ENCODE results near the gene PPP1R9B. TPM values are rescaled to one million over a fixed set of nuclear protein-coding genes. Genes with fewer than 3 reads are reported as not detected.

The PPP1R9B gene, protein sequence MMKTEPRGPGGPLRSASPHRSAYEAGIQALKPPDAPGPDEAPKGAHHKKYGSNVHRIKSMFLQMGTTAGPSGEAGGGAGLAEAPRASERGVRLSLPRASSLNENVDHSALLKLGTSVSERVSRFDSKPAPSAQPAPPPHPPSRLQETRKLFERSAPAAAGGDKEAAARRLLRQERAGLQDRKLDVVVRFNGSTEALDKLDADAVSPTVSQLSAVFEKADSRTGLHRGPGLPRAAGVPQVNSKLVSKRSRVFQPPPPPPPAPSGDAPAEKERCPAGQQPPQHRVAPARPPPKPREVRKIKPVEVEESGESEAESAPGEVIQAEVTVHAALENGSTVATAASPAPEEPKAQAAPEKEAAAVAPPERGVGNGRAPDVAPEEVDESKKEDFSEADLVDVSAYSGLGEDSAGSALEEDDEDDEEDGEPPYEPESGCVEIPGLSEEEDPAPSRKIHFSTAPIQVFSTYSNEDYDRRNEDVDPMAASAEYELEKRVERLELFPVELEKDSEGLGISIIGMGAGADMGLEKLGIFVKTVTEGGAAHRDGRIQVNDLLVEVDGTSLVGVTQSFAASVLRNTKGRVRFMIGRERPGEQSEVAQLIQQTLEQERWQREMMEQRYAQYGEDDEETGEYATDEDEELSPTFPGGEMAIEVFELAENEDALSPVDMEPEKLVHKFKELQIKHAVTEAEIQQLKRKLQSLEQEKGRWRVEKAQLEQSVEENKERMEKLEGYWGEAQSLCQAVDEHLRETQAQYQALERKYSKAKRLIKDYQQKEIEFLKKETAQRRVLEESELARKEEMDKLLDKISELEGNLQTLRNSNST
- 10 to 100 TPM; 21.8 to 24.9 (median 22.7) TPM for total RNA-seq

DNA sequence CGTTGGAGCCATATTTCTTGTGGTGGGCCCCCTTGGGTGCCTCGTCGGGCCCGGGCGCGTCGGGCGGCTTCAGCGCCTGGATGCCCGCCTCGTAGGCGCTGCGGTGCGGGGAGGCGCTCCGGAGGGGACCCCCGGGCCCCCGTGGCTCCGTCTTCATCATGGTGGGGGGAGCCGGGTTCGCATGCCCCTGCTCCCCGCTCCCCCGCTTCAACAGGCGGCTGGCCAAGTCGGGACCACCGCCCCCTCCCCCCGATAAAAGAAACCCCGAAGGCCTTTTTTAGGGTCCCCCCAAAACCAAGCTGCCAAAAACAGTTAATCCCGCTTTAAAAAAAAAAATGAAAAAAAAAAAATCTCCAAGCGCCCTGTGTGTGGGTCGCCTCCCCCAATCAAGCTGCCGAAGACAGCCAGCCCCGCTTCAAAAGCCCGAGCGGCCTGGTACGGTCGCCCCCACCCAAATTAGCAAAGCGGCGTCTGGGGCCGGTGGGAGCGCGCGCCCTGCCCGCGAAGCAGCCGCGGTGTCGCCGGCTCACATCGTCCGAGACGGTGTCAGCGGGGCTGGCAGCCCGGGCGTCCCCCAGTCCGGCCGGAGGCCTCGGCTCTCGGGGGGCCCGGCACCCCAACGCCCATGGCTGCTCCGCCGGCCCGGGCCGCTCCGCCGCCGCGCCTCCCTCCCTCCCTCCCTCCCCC is at the start of gene PPP1R9B:
Gene PPP1R9B, minus strand, starts transcription at position 324 of the 687 bp plus-strand sequence. Its CDS starts 164 bp downstream, at position 160.
- peak within 1 kb of the TSS; percentile 88 to 94 for H3K27ac ChIP-seq
- peaks cover 17 to 44% of the 10 kb centered on the region in 2 donors for H3K4me1 ChIP-seq
- H3K9me3 ChIP-seq: no peaks in the 10 kb centered on the region
- H3K27me3 ChIP-seq: no peaks in the 10 kb centered on the region
- no peak for TF ChIP-seq POLR2AphosphoS5 (IDR thresholded peaks at IDR 0.05)
- TF ChIP-seq, protein P1, sequence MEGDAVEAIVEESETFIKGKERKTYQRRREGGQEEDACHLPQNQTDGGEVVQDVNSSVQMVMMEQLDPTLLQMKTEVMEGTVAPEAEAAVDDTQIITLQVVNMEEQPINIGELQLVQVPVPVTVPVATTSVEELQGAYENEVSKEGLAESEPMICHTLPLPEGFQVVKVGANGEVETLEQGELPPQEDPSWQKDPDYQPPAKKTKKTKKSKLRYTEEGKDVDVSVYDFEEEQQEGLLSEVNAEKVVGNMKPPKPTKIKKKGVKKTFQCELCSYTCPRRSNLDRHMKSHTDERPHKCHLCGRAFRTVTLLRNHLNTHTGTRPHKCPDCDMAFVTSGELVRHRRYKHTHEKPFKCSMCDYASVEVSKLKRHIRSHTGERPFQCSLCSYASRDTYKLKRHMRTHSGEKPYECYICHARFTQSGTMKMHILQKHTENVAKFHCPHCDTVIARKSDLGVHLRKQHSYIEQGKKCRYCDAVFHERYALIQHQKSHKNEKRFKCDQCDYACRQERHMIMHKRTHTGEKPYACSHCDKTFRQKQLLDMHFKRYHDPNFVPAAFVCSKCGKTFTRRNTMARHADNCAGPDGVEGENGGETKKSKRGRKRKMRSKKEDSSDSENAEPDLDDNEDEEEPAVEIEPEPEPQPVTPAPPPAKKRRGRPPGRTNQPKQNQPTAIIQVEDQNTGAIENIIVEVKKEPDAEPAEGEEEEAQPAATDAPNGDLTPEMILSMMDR (IDR thresholded peaks at IDR 0.05): no peak
- no peak for TF ChIP-seq POLR2A (IDR thresholded peaks at IDR 0.05)
- H3K36me3 ChIP-seq: no peaks in the 10 kb centered on the region
- no peak for DNase-seq (ENCODE audit: low spot score in 2 of 2)
- H3K4me3 ChIP-seq: peak within 1 kb of the TSS; percentile 81 to 90 (median 85)
- intact Hi-C loops (cut with DNase I; ENCODE audit: low total_unique reads): no loop called here

DNA sequence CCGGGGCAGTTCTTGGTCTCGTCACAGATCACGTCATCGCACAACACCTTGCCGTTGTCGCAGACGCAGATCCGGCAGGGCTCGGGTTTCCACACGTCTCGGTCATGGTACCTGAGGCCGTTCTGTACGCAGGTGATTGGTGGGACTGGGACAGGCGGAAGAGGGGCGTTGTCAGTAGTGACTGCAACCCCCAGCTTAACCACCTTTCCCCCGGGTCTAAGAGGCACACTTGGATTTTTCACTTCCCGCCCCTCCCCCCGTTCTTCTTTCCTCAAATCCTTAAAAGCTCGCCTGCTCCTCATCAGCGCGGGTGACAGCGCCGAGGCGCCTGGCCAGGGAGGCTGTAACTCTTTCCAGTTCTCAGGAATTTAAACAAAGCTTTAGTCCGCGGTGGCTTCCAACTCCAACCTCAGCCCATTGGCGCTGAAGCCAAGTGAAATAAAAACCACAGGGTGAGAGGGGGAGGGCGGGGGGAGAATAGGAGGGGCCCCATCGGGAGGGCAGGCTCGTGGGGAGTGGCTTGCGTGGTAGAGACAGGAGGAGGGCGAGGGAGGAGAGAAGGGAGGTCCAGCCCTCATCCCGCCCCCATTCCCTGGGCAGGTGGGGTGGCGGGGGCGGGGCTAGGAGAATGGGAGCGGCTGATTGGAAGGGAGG is 49.5 kb upstream of the PPP1R9B start:
- Histone ChIP-seq H3K27me3 (peaks cover 0 to 14% of the 10 kb centered on the region in 2 donors), H3K4me1 (peaks cover 0 to 8% of the 10 kb centered on the region in 2 donors), H3K36me3 (no peaks in the 10 kb centered on the region), H3K4me3 (peak overlapping the region; percentile 57 to 66 (median 64)), H3K9me3 (no peaks in the 10 kb centered on the region), H3K27ac (peak overlapping the region; percentile 85 to 93)
- TF ChIP-seq, protein P1 (IDR thresholded peaks at IDR 0.05): no peak
- TF ChIP-seq POLR2AphosphoS5 (IDR thresholded peaks at IDR 0.05): peak in 2 of 3 donors; percentile 55 to 81
- intact Hi-C loops (cut with DNase I; ENCODE audit: low total_unique reads): no loop called here
- peak; percentile 93 to 95 for DNase-seq (ENCODE audit: low spot score in 2 of 2)

DNA sequence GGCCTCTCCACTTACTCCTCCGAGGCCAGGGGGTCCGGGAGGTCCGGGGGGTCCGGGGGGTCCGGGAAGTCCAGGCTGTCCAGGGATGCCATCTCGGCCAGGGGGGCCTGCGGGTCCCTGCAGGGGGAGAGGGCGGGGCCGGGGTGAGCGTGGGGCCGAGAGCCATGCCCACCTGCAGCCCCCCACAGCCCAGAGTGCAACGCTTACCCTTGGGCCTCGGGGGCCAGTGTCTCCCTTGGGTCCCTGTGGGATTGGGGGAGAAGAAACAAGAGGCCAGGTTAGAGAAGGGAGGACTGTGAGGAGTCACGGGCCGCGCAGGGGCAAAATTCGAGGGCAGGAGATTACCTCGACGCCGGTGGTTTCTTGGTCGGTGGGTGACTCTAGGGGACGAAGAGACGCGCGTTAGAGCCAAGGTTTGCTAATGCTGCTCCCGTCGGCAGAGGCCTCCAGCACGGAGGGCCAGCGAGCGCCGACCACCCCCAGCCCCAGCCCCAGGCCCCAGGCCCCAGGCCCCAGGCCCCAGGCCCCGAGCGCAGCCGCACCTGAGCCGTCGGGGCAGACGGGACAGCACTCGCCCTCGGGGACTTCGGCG is 48.8 kb upstream of the PPP1R9B start:
- no peak for DNase-seq (ENCODE audit: low spot score in 2 of 2)
- H3K27ac ChIP-seq: peak overlapping the region; percentile 85 to 93
- intact Hi-C loops (cut with DNase I; ENCODE audit: low total_unique reads): no loop called here
- H3K4me3 ChIP-seq: peak overlapping the region; percentile 57 to 66 (median 64)
- TF ChIP-seq, protein P1 (IDR thresholded peaks at IDR 0.05): no peak
- no peak for TF ChIP-seq POLR2AphosphoS5 (IDR thresholded peaks at IDR 0.05)
- H3K4me1 ChIP-seq: peaks cover 0 to 8% of the 10 kb centered on the region in 2 donors
- H3K27me3 ChIP-seq: peaks cover 0 to 14% of the 10 kb centered on the region in 2 donors
- H3K9me3 ChIP-seq: no peaks in the 10 kb centered on the region
- H3K36me3 ChIP-seq: no peaks in the 10 kb centered on the region

GRCh38 chr17:50198026-50198669 is 47.7 kb upstream of the PPP1R9B start:
- DNase-seq (ENCODE audit: low spot score in 2 of 2): peak; percentile 64 to 67
- peak overlapping the region; percentile 83 to 85 for H3K27ac ChIP-seq
- peaks cover 0 to 8% of the 10 kb centered on the region in 2 donors for H3K4me1 ChIP-seq

More at GRCh38 chr17:50198026-50198669, 47.7 kb upstream of the PPP1R9B start:
- no peaks in the 10 kb centered on the region for H3K36me3 ChIP-seq
- TF ChIP-seq POLR2AphosphoS5 (IDR thresholded peaks at IDR 0.05): no peak
- TF ChIP-seq, protein P1 (IDR thresholded peaks at IDR 0.05): peak; percentile 12 to 70 (median 59)
- intact Hi-C loops (cut with DNase I; ENCODE audit: low total_unique reads): no loop called here
- H3K4me3 ChIP-seq: no peak overlapping the region
- H3K9me3 ChIP-seq: no peaks in the 10 kb centered on the region
- peaks cover 0 to 13% of the 10 kb centered on the region in 2 donors for H3K27me3 ChIP-seq

Data from breast epithelium (tissue), 4 donors.